ENCODE data around the gene PRELP.

Gene PRELP

DNA sequence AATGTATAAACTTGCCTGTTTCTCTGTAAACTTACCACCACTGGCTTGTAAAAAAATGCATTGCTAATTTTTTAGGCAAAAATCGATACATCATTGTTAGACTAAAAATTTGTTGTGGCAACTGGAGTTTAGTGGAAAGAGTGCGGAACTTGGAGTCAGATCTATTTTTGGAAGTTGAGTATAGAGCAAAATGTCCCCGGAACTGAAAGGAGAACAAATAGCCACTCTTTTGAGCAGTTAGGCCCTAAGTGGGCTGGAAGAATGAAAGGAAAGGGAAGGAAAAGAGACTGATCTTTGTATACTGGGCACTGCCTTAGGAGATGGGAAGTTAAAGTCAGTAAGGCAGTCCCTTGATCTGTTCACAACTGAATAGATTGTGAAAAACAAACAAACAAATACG lies 48.5 kb downstream of the PRELP start:
- DNase-seq (ENCODE audit: low read depth, low spot score) = no peak

DNA sequence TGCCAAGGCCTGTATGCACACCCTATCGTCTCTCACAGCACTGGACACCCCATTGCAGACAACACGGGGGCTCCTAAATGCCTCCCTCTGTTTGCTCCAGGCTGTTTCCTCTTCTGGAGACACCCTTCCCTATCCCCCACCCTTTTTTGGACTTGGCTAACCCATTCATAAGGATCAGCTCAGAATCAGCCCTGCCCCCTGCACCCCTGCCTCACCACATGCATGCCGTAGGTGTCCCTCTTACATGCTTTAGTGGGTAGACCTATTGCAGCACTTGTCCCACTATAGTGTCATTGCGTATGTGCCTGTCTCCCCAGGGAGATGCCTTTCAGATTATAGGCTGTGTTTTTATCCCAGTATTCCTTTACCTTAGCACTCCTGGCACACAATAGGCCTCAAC lies 49.2 kb downstream of the PRELP start:
- no peak for DNase-seq (ENCODE audit: low read depth, low spot score)

DNA sequence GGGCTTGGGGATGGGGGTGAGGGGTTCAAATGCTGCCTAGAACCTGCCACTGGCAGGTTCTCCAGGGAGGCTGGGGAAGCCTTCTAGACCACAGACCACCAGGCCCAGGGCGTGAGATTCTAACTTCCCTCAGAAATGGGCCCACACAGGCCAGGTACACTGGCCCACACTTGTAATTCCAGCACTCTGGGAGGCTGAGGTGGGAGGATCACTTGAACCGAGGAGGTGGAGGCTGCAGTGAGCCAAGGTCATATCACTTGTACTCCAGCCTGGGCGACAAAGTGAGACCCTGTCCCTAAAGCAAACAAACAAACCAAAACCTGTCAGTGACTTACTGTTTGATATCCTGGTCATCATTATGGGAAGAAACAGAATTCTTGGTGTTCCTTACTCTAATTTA lies 50.1 kb downstream of the PRELP start:
- no peak for DNase-seq (ENCODE audit: low read depth, low spot score)

- DNase-seq (ENCODE audit: low read depth, low spot score) = no peak
Measured at GRCh38 chr1:203526130-203526529, 50.5 kb downstream of the PRELP start.

DNA sequence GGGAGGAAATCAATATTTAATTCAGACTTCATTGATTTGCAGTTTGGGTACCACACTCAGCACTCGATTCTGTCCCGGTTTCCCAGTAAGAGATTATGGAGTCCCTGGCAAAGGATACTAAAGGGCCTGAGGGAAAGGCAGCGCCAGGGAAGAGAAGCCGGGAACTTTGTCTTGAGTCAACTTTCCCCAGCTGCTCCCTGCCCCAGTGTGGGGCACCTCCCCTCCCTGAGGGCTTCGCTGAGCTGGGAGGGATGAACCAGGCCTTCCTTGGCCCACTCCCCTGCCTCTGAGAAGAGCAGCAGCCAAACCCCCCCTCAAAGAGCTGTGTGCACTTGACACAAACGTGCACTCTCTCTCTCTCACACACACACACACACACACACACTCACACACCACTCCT lies 51.0 kb downstream of the PRELP start:
- DNase-seq (ENCODE audit: low read depth, low spot score) = no peak

DNA sequence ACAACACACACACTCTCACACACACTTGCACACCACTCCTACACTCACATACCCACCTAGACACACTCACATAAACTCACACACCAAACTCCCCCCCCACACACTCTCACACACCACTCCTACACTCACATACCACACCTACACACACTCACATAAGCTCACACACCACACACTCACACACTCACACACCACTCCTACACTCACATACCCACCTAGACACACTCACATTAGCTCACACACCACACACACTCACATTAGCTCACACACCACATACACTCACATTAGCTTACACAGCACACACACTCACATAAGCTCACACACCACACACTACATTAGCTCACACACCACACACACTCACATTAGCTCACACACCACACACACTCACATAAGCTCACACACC lies 51.4 kb downstream of the PRELP start:
- DNase-seq (ENCODE audit: low read depth, low spot score) = no peak

GRCh38 chr1:203528063-203528462 lies 52.5 kb downstream of the PRELP start:
- DNase-seq (ENCODE audit: low read depth, low spot score) = no peak

- DNase-seq (ENCODE audit: low read depth, low spot score) = no peak
Measured at GRCh38 chr1:203528976-203529835, 53.6 kb downstream of the PRELP start.

DNA sequence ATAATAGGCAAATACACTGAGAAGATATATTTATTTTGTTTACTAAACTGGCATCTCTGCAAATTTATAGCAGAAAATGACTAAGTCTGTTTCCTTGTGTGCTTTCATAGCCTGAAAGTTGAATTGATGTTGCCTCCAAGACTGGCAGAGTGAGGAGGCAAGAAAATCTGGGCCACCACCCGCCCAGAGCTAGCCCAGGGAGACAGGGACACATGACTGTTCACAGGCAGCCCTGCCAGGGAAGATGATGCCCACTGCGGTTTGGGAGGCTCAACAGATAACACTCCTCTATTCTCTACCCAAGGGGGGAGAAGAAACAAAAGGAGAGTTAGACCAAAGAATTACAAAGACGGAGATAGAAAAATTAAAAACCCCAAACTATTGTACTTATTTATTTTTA lies 55.5 kb downstream of the PRELP start:
- DNase-seq (ENCODE audit: low read depth, low spot score) = no peak

GRCh38 chr1:203534012-203534411 lies 58.4 kb downstream of the PRELP start:
- DNase-seq (ENCODE audit: low read depth, low spot score) = no peak

- no peak for DNase-seq (ENCODE audit: low read depth, low spot score)
Measured at GRCh38 chr1:203534526-203534925, 58.9 kb downstream of the PRELP start.

- DNase-seq (ENCODE audit: low read depth, low spot score) = no peak
Measured at GRCh38 chr1:203536575-203536974, 61.0 kb downstream of the PRELP start.

DNA sequence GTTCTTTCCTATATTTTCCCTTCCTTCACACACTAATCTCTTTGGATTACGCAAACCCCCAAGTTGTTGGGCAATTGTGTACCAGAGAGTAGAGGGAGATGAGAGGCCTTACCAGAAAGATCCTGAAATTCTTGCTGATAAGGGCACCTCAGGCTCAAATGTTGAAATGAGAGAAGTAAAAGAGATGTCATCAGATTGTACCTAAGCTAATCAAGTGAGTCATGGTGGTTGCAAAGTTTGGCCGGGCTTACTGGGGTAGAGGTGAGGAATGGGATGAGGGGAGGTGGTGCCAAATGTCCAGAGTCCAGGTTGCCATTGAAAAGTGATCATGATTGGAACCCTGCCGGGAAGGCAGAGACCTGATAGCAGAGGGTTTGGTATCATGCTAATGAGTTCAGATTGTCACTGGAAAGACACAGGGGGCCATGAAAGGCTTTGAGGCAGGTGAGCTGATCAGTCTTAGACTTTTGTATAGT lies 61.4 kb downstream of the PRELP start:
- DNase-seq (ENCODE audit: low read depth, low spot score) = no peak

DNA sequence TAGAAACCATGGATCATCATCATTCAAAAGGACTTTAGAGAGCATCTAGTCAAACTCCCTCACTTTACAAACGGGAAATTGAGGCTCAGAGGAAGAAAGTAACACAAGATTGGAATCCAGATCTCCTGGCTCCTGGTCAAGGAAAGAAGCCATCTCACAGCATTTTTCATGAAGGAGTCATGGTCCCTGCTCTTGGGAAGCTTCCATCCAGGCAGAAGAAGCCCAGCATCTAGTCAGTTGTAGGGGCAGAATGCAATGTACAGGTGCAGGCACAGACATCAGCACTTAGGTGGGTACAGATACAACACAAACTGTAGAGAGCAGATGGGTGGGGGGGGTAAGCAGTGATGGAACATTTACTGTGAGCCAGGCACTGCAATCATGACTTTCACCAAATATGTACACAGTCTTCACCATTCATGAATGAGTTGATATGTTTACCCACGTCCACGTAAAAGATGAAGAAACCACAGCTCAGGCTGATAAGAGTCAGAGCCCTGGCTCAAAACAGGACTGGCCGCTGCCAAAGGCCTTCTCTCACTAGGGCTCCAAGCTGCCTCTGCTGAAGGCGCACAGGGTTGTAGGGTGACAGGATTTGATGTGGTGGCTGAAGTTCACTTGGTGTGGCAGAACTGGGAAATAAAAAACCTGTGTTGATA lies 62.3 kb downstream of the PRELP start:
- no peak for DNase-seq (ENCODE audit: low read depth, low spot score)

GRCh38 chr1:203538726-203539125 lies 63.1 kb downstream of the PRELP start:
- no peak for DNase-seq (ENCODE audit: low read depth, low spot score)

DNA sequence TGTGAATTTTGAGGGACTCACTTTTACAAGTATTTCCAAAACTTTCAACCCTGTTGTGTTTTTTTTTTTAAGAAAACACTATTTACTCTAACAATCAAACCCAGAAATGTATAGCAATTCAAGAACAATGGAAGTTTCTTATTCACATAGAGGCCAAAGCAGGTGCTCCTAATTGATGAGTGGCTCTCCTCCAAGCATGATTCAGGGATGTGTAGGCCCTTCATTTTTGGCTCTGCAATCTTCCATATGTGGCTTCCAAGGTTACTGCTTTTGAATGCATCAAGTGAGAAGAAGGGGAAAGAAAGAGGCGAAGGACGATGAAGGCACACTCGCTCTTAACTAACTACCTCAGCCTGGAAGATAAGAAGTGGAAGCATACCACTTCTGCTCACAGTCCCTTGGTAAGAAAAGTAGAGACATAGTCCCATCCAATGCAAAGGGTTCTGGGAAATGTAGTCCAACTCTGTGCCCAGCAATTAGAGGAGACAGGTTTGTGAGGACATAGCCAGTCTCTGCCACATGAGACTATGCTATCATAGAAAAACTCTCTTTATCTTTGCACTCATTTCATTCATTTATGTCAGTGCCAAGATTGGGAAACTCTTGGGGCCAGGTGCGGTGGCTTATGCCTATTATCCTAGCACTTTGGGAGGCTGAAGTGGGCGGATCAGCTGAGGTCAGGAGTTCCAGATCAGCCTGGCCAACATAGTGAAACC lies 64.4 kb downstream of the PRELP start:
- no peak for DNase-seq (ENCODE audit: low read depth, low spot score)

Data from smooth muscle cell of the brain vasculature (primary cell).